Neuronal stem cell (in vitro differentiated cells): ENCODE results near the gene PDSS1.

Source experiments
- DNase-seq: peaks from one replicate; pipeline ENCODE4 v3.0.0-alpha.2; 2013; ENCODE audit warnings: low spot score
- H2AFZ ChIP-seq: one replicate; pipeline ENCODE4 v1.6.1; 2013; ENCODE audit warnings: mild to moderate bottlenecking, low read length, inconsistent platforms
- H2AK5ac ChIP-seq: 2 replicates; pipeline ENCODE4 v1.6.1; 2013; ENCODE audit warnings: low read depth, mild to moderate bottlenecking, inconsistent platforms, low read length, moderate library complexity, mixed read lengths
- H2BK120ac ChIP-seq: 2 replicates; pipeline ENCODE4 v1.6.1; 2013; ENCODE audit warnings: low read depth, mild to moderate bottlenecking, inconsistent platforms, low read length, moderate library complexity, mixed read lengths
- H2BK12ac ChIP-seq: one replicate; pipeline ENCODE4 v1.6.1; 2013; ENCODE audit warnings: low read length, inconsistent platforms
- H2BK15ac ChIP-seq: 2 replicates; pipeline ENCODE4 v1.6.1; 2013; ENCODE audit warnings: mild to moderate bottlenecking, low read length, inconsistent platforms, mixed read lengths
- H2BK5ac ChIP-seq: one replicate; pipeline ENCODE4 v1.6.1; 2013; ENCODE audit warnings: inconsistent platforms, mild to moderate bottlenecking, low read length, moderate library complexity
- H3K14ac ChIP-seq: one replicate; pipeline ENCODE4 v1.6.1; 2013; ENCODE audit warnings: low read length, inconsistent platforms
- H3K18ac ChIP-seq: 2 replicates; pipeline ENCODE4 v1.6.1; 2013; ENCODE audit warnings: low read length, inconsistent platforms
- H3K23ac ChIP-seq: 2 replicates; pipeline ENCODE4 v1.6.1; 2013; ENCODE audit warnings: low read depth, mild to moderate bottlenecking, mixed read lengths, low read length, inconsistent platforms; ENCODE audit not compliant: poor library complexity
- H3K27ac ChIP-seq: replicated peaks from 3 replicates; pipeline ENCODE4 v1.5.1; 2013; ENCODE audit warnings: low read length, inconsistent platforms
- H3K27me3 ChIP-seq, 3 experiments: 2 replicates each; pipeline ENCODE4 v1.6.1; 2013; ENCODE audit warnings: low read length in 3 of 3, mild to moderate bottlenecking in 2 of 3, inconsistent platforms in 1 of 3, low read depth in 1 of 3, mixed read lengths in 1 of 3, moderate library complexity in 1 of 3; ENCODE audit not compliant: control insufficient read depth in 3 of 3, insufficient read depth in 3 of 3
- H3K36me3 ChIP-seq, 2 donors: replicated peaks in 1 of 2; 2 replicates each; pipeline ENCODE4 v1.6.1; 2013; ENCODE audit warnings: low read length in 2 of 2; ENCODE audit not compliant: control insufficient read depth in 2 of 2, insufficient read depth in 2 of 2
- H3K4ac ChIP-seq: 2 replicates; pipeline ENCODE4 v1.6.1; 2013; ENCODE audit warnings: inconsistent platforms, mild to moderate bottlenecking, low read length, moderate library complexity
- H3K4me1 ChIP-seq, 2 donors: 1 replicate in 1 of 2; 2 replicates in 1 of 2; pipeline ENCODE4 v1.6.1; 2013; ENCODE audit warnings: low read length in 2 of 2, low read depth in 1 of 2; ENCODE audit not compliant: control insufficient read depth in 2 of 2, insufficient read depth in 1 of 2
- H3K4me2 ChIP-seq: one replicate; pipeline ENCODE4 v1.6.1; 2013; ENCODE audit warnings: mild to moderate bottlenecking, low read length, inconsistent platforms; ENCODE audit not compliant: insufficient read depth, poor library complexity, severe bottlenecking
- H3K4me3 ChIP-seq, 2 donors: 2 replicates each; pipeline ENCODE4 v1.5.1; 2013; ENCODE audit warnings: low read length in 2 of 2, mild to moderate bottlenecking in 2 of 2, inconsistent platforms in 1 of 2, moderate library complexity in 1 of 2
- H3K79me1 ChIP-seq: one replicate; pipeline ENCODE4 v1.6.1; 2013; ENCODE audit warnings: low read depth, mild to moderate bottlenecking, inconsistent platforms, low read length, moderate library complexity
- H3K9ac ChIP-seq: one replicate; pipeline ENCODE4 v1.6.1; 2013; ENCODE audit warnings: mild to moderate bottlenecking, low read depth, low read length, inconsistent platforms; ENCODE audit not compliant: poor library complexity
- H3K9me3 ChIP-seq, 2 donors: replicated peaks in 1 of 2; 2 replicates each; pipeline versions ENCODE3 to v1.6.1; 2013; ENCODE audit warnings: low read length in 2 of 2, mild to moderate bottlenecking in 2 of 2, inconsistent platforms in 1 of 2, low read depth in 1 of 2, mixed read lengths in 1 of 2, moderate library complexity in 1 of 2; ENCODE audit not compliant: control insufficient read depth in 2 of 2, insufficient read depth in 1 of 2
- H4K8ac ChIP-seq: one replicate; pipeline ENCODE4 v1.6.1; 2013; ENCODE audit warnings: low read depth, mild to moderate bottlenecking, inconsistent platforms, low read length, moderate library complexity
- H4K91ac ChIP-seq: one replicate; pipeline ENCODE4 v1.6.1; 2013; ENCODE audit warnings: low read length, low read depth, mild to moderate bottlenecking, inconsistent platforms; ENCODE audit not compliant: poor library complexity
- WGBS, 2 donors: extraction: QIAGEN DNeasy Blood & Tissue Kit; methylation state at CpG; one replicate each; pipeline ENCODE4 v1.1.7; 2013; ENCODE audit warnings: missing lambda C conversion rate in 2 of 2, mixed read lengths in 1 of 2; ENCODE audit not compliant: insufficient read length in 2 of 2, insufficient replicate concordance in 1 of 2; ENCODE audit errors: extremely low coverage in 2 of 2; 5-methylcytosine and 5-hydroxymethylcytosine counted together

The PDSS1 gene

GRCh38 chr10:26698909-26699308 lies 1.4 kb downstream of the PDSS1 start:
- Histone ChIP-seq H3K36me3 (peaks cover 2 to 18% of the 10 kb centered on the region in 2 donors), H3K9me3 (peaks cover 0 to 4% of the 10 kb centered on the region in 2 donors), H3K18ac (no peak overlapping the region), H2AK5ac (no peak overlapping the region), H2AFZ (no peak overlapping the region), H2BK15ac (no peak overlapping the region), H3K4me3 (peak overlapping the region in 1 of 2 donors; percentile 85), H3K4me1 (peaks cover 5 to 6% of the 10 kb centered on the region in 2 donors), H3K4ac (no peak overlapping the region), H2BK5ac (no peak overlapping the region), H3K79me1 (peaks cover 3% of the 10 kb centered on the region), H3K23ac (no peak overlapping the region), H3K27me3 (no peaks in the 10 kb centered on the region), H3K27ac (no peak overlapping the region), H2BK12ac (no peak overlapping the region), H3K9ac (no peak overlapping the region), H4K8ac (no peak overlapping the region), H3K4me2 (no peak overlapping the region), H4K91ac (no peak overlapping the region), H3K14ac (no peak overlapping the region), H2BK120ac (no peak overlapping the region)
- no CpG with 5 or more reads among the region's 2 CpGs for WGBS, 2 donors
- DNase-seq, result no peak

- Histone ChIP-seq H3K27me3 (no peaks in the 10 kb centered on the region), H3K18ac (no peak overlapping the region), H3K4me1 (peaks cover 5 to 6% of the 10 kb centered on the region in 2 donors), H4K91ac (no peak overlapping the region), H3K4me2 (no peak overlapping the region), H3K79me1 (peaks cover 3% of the 10 kb centered on the region), H2BK5ac (no peak overlapping the region), H3K9me3 (peaks cover 0 to 4% of the 10 kb centered on the region in 2 donors), H4K8ac (no peak overlapping the region), H2AK5ac (no peak overlapping the region), H2BK15ac (no peak overlapping the region), H3K9ac (no peak overlapping the region), H3K27ac (no peak overlapping the region), H3K36me3 (peaks cover 2 to 25% of the 10 kb centered on the region in 2 donors), H2BK120ac (no peak overlapping the region), H3K4me3 (no peak overlapping the region), H3K14ac (no peak overlapping the region), H3K4ac (no peak overlapping the region), H2BK12ac (no peak overlapping the region), H2AFZ (no peak overlapping the region), H3K23ac (no peak overlapping the region)
- DNase-seq, result no peak
- no CpG with 5 or more reads among the region's 7 CpGs for WGBS, 2 donors
Observed at GRCh38 chr10:26699631-26700030, 2.1 kb downstream of the PDSS1 start.

- H2BK5ac ChIP-seq, result no peak overlapping the region
- H3K4me3 ChIP-seq, result no peak overlapping the region
- H2AK5ac ChIP-seq, result no peak overlapping the region
- no peak overlapping the region for H2BK15ac ChIP-seq
- H3K23ac ChIP-seq, result no peak overlapping the region
- DNase-seq, result no peak
- no peak overlapping the region for H2BK120ac ChIP-seq
- H4K8ac ChIP-seq, result no peak overlapping the region
- no peak overlapping the region for H2AFZ ChIP-seq
- H3K9me3 ChIP-seq, result peaks cover 0 to 4% of the 10 kb centered on the region in 2 donors
- no peaks in the 10 kb centered on the region for H3K27me3 ChIP-seq
- no peak overlapping the region for H4K91ac ChIP-seq
- no CpG with 5 or more reads among the region's 4 CpGs for WGBS, 2 donors
- peaks cover 3% of the 10 kb centered on the region for H3K79me1 ChIP-seq
- peaks cover 5 to 6% of the 10 kb centered on the region in 2 donors for H3K4me1 ChIP-seq
- peaks cover 7 to 39% of the 10 kb centered on the region in 2 donors for H3K36me3 ChIP-seq
- H3K27ac ChIP-seq, result no peak overlapping the region
- no peak overlapping the region for H3K4ac ChIP-seq
- no peak overlapping the region for H3K14ac ChIP-seq
- H3K4me2 ChIP-seq, result no peak overlapping the region
- no peak overlapping the region for H3K18ac ChIP-seq
- no peak overlapping the region for H2BK12ac ChIP-seq
- H3K9ac ChIP-seq, result no peak overlapping the region
Observed at GRCh38 chr10:26700884-26701630, 3.6 kb downstream of the PDSS1 start.

GRCh38 chr10:26703096-26703495 lies 5.6 kb downstream of the PDSS1 start:
- Histone ChIP-seq H2BK120ac (no peak overlapping the region), H2BK12ac (no peak overlapping the region), H2AK5ac (no peak overlapping the region), H2AFZ (no peak overlapping the region), H3K9ac (no peak overlapping the region), H4K91ac (no peak overlapping the region), H3K4me3 (no peak overlapping the region), H3K4me1 (peaks cover 3 to 5% of the 10 kb centered on the region in 2 donors), H4K8ac (no peak overlapping the region), H3K79me1 (peaks cover 3% of the 10 kb centered on the region), H3K14ac (no peak overlapping the region), H2BK5ac (no peak overlapping the region), H3K23ac (no peak overlapping the region), H2BK15ac (no peak overlapping the region), H3K9me3 (peaks cover 0 to 4% of the 10 kb centered on the region in 2 donors), H3K4ac (no peak overlapping the region), H3K36me3 (peaks cover 14 to 60% of the 10 kb centered on the region in 2 donors), H3K18ac (no peak overlapping the region), H3K27me3 (no peaks in the 10 kb centered on the region), H3K4me2 (no peak overlapping the region), H3K27ac (no peak overlapping the region)
- no CpG with 5 or more reads among the region's 4 CpGs for WGBS, 2 donors
- no peak for DNase-seq
